GM19035 (cell line): Measurements from ENCODE around the gene TBC1D22B.
"Not testable (repeated sequence)": the region's sequence is repeated elsewhere in the genome, so short reads cannot be mapped to it uniquely, and the experiment has no call there.

ENCODE experiments used
- ATAC-seq: cut with Tn5 transposase; IDR thresholded peaks from one replicate; pipeline ENCODE4 v1.9.1; 2021; ENCODE audit not compliant: unreplicated experiment

The TBC1D22B gene

GRCh38 chr6:37302086-37302686 is 44.6 kb downstream of the TBC1D22B start:
- ATAC-seq, result no peak

- no peak for ATAC-seq
These were observed 45.6 kb downstream of the TBC1D22B start for GRCh38 chr6:37303091-37303660.

- no peak for ATAC-seq
These were observed 46.4 kb downstream of the TBC1D22B start for GRCh38 chr6:37303891-37304503.

- ATAC-seq, result no peak
These were observed 47.2 kb downstream of the TBC1D22B start for GRCh38 chr6:37304766-37305165.

GRCh38 chr6:37305841-37306425 is 48.4 kb downstream of the TBC1D22B start:
- ATAC-seq, result no peak

GRCh38 chr6:37306624-37307222 is 49.2 kb downstream of the TBC1D22B start:
- no peak for ATAC-seq

- ATAC-seq, result not testable (repeated sequence)
These were observed 49.9 kb downstream of the TBC1D22B start for GRCh38 chr6:37307484-37307883.

- no peak for ATAC-seq
These were observed 50.7 kb downstream of the TBC1D22B start for GRCh38 chr6:37308069-37308815.

- no peak for ATAC-seq
These were observed 51.5 kb downstream of the TBC1D22B start for GRCh38 chr6:37309046-37309445.

- no peak for ATAC-seq
These were observed 52.1 kb downstream of the TBC1D22B start for GRCh38 chr6:37309692-37310091.

GRCh38 chr6:37310966-37311365 is 53.4 kb downstream of the TBC1D22B start:
- ATAC-seq, result no peak

- no peak for ATAC-seq
These were observed 54.3 kb downstream of the TBC1D22B start for GRCh38 chr6:37311741-37312473.

- ATAC-seq, result no peak
These were observed 56.3 kb downstream of the TBC1D22B start for GRCh38 chr6:37313723-37314486.

GRCh38 chr6:37314487-37315156 is 57.0 kb downstream of the TBC1D22B start:
- ATAC-seq, result no peak

GRCh38 chr6:37315157-37315515 is 57.6 kb downstream of the TBC1D22B start:
- ATAC-seq, result no peak

- no peak for ATAC-seq
These were observed 58.5 kb downstream of the TBC1D22B start for GRCh38 chr6:37316071-37316470.

GRCh38 chr6:37317312-37318038 is 59.9 kb downstream of the TBC1D22B start:
- ATAC-seq, result no peak

- no peak for ATAC-seq
These were observed 61.6 kb downstream of the TBC1D22B start for GRCh38 chr6:37319156-37319555.
